ENCODE measurements around the gene SLC6A17. TPM values are rescaled to one million over a fixed set of nuclear protein-coding genes. Genes with fewer than 3 reads are reported as not detected.

Gene SLC6A17
- total RNA-seq, 2 donors from 2014 or later = 0.14 TPM

DNA sequence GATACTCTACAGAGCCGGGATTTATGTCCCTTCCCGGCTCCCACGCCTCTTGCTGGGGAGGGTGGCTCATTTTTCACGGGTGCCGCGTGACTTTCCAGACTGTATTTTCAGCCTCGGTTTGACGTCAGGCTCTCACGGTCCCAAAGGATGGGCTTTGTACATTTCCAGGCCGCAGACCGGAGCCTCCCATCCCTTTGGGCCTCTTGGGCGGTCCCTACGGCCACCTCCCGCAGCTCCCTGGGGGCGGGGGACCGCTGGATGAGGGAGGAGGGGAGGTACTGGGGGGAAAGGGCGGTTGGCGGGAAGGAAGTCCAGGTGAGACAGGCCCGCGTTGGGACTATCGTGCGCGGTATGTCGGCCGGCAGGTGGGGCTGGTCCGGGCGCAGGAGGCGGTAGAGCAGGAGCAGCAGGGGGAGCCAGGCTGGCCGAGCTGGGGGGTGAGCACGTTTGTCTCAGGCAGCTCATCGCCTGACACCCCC lies 20.1 kb upstream of the SLC6A17 start:
- H3K4me3 ChIP-seq = peak overlapping the region; percentile 42

DNA sequence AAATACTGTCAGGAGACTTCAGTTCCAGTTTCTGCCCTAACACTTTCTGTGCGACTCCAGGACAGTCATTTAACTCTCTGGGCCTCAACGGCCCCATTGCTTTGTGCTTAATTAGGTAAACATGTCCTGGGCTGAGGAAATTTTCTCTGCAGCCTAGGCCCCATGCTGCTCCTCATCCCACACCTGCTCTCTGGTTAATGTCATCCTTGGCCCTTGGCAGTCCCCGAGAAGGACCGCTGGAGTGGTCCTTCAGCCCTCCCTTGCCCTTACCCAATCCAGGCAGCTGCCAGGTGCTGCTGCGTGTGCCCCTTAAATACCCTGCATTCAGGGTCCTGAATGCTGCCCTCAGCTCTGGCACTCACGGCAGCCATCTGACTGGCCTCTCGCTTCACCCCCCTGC lies 19.3 kb upstream of the SLC6A17 start:
- Histone ChIP-seq H3K27ac (no peak overlapping the region), H3K4me1 (ENCODE audit: control insufficient read depth in 1 of 2, low read depth in 2 of 2) (peaks cover 3 to 7% of the 10 kb centered on the region in 2 donors), H3K4me3 (no peak overlapping the region), H3K9me3 (no peaks in the 10 kb centered on the region), H3K36me3 (no peaks in the 10 kb centered on the region), H3K27me3 (replicated peaks; ENCODE audit: insufficient read depth) (no peaks in the 10 kb centered on the region)
- TF ChIP-seq, protein P1, sequence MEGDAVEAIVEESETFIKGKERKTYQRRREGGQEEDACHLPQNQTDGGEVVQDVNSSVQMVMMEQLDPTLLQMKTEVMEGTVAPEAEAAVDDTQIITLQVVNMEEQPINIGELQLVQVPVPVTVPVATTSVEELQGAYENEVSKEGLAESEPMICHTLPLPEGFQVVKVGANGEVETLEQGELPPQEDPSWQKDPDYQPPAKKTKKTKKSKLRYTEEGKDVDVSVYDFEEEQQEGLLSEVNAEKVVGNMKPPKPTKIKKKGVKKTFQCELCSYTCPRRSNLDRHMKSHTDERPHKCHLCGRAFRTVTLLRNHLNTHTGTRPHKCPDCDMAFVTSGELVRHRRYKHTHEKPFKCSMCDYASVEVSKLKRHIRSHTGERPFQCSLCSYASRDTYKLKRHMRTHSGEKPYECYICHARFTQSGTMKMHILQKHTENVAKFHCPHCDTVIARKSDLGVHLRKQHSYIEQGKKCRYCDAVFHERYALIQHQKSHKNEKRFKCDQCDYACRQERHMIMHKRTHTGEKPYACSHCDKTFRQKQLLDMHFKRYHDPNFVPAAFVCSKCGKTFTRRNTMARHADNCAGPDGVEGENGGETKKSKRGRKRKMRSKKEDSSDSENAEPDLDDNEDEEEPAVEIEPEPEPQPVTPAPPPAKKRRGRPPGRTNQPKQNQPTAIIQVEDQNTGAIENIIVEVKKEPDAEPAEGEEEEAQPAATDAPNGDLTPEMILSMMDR (IDR thresholded peaks at IDR 0.05) = no peak
- no peak for DNase-seq (ENCODE audit: low spot score)
- ATAC-seq (ENCODE audit: insufficient number of reproducible peaks, low FRiP score, low read depth) = no peak

More for the DNA sequence above, 20.1 kb upstream of the SLC6A17 start:
- DNase-seq (ENCODE audit: low spot score) (no peak), ATAC-seq (ENCODE audit: insufficient number of reproducible peaks, low FRiP score, low read depth) (no peak)
- Histone ChIP-seq H3K9me3 (no peaks in the 10 kb centered on the region), H3K4me1 (ENCODE audit: control insufficient read depth in 1 of 2, low read depth in 2 of 2) (peaks cover 3 to 7% of the 10 kb centered on the region in 2 donors), H3K36me3 (no peaks in the 10 kb centered on the region), H3K27ac (no peak overlapping the region), H3K27me3 (replicated peaks; ENCODE audit: insufficient read depth) (no peaks in the 10 kb centered on the region)
- TF ChIP-seq, protein P1 (IDR thresholded peaks at IDR 0.05) = no peak

DNA sequence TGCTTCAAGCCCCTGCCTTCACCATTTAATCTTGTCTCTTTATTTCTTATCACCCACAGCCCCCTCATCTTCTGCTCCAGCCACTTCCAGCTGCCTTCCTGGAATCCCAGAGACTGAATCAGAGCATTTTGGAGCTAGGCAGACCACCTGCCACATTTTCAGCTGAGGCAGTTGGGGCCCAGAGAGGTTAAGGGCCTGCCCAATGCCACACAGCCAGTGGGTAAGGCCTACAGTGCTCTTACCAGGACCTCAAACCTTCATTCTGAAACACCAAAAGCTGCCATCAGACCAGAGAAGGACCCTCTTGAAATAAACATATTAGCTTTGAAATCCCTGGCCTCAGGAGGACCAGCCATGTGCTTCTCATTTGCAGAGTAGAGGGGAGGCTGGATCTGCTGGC lies 17.6 kb upstream of the SLC6A17 start:
- no peaks in the 10 kb centered on the region for H3K36me3 ChIP-seq
- no peak overlapping the region for H3K4me3 ChIP-seq
- H3K9me3 ChIP-seq = no peaks in the 10 kb centered on the region
- no peaks in the 10 kb centered on the region for H3K27me3 ChIP-seq (replicated peaks; ENCODE audit: insufficient read depth)
- H3K4me1 ChIP-seq (ENCODE audit: control insufficient read depth in 1 of 2, low read depth in 2 of 2) = peaks cover 3 to 7% of the 10 kb centered on the region in 2 donors
- ATAC-seq (ENCODE audit: insufficient number of reproducible peaks, low FRiP score, low read depth) (no peak), DNase-seq (ENCODE audit: low spot score) (no peak)
- H3K27ac ChIP-seq = no peak overlapping the region
- TF ChIP-seq, protein P1 (IDR thresholded peaks at IDR 0.05) = no peak

DNA sequence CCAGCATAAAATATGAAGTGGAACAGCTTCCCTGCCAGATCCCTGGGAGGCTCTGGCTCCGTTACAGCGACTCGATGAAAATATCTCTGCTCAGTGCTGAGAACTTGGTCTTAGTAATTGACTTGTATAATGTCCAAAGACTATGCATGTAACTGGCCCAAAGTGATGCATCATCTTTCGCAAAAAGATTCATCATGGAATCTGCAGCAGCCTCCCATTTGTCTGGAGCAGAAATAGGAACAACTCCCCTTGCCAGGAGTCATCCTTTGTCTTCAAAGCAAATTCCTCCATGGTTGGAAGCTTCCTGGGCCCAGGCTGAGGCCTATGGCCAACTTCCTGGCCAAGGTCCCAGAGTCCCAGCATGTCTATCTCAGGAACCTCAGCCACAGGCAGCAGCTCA lies 16.9 kb upstream of the SLC6A17 start:
- TF ChIP-seq, protein P1 (IDR thresholded peaks at IDR 0.05) = no peak
- Histone ChIP-seq H3K27ac (no peak overlapping the region), H3K9me3 (no peaks in the 10 kb centered on the region), H3K27me3 (replicated peaks; ENCODE audit: insufficient read depth) (no peaks in the 10 kb centered on the region), H3K4me3 (no peak overlapping the region), H3K4me1 (ENCODE audit: control insufficient read depth in 1 of 2, low read depth in 2 of 2) (peaks cover 3 to 7% of the 10 kb centered on the region in 2 donors), H3K36me3 (no peaks in the 10 kb centered on the region)
- no peak for DNase-seq (ENCODE audit: low spot score)
- ATAC-seq (ENCODE audit: insufficient number of reproducible peaks, low FRiP score, low read depth) = no peak

DNA sequence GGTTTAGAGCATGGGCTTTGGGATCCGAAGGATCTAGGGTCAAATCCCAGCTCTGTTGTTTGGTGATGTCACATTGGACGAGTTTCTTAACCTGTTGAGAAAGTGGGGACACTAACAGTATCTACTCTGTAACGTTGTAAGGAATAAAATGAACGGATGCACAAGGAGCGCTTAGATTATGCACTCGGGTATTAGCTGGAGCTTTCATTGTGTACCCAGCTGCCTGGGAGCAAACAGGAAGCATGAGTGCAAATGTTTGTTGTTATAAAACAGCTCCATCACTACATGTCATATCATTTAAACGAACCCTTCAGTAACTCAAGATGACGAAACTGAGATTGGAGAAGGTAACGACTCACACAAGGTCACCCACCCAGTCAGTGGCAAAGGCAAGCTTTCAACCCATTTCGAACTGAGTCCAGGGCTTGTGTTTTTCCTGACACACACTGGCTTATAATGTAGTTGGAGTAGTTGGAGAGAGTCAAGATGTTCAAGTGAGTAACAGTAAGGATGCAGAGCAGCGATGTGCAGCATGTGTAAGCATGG lies 16.2 kb upstream of the SLC6A17 start:
- Histone ChIP-seq H3K4me3 (no peak overlapping the region), H3K27me3 (replicated peaks; ENCODE audit: insufficient read depth) (no peaks in the 10 kb centered on the region), H3K4me1 (ENCODE audit: control insufficient read depth in 1 of 2, low read depth in 2 of 2) (peaks cover 3 to 7% of the 10 kb centered on the region in 2 donors), H3K9me3 (no peaks in the 10 kb centered on the region), H3K27ac (no peak overlapping the region), H3K36me3 (no peaks in the 10 kb centered on the region)
- ATAC-seq (ENCODE audit: insufficient number of reproducible peaks, low FRiP score, low read depth) (no peak), DNase-seq (ENCODE audit: low spot score) (no peak)
- TF ChIP-seq, protein P1 (IDR thresholded peaks at IDR 0.05) = no peak

Measured in thoracic aorta (tissue), 2 donors.